Occipital lobe (tissue), 2 donors: ENCODE data around the gene TBX10. TPM values are rescaled to one million over a fixed set of nuclear protein-coding genes. Genes with fewer than 3 reads are reported as not detected.
A peak's percentile ranks its signal among the peaks of the same experiment; 100 is the strongest.
"Not testable (repeated sequence)": the region's sequence is repeated elsewhere in the genome, so short reads cannot be mapped to it uniquely, and the experiment has no call there.

Source experiments
- DNase-seq: peaks from one replicate; lab custom pipeline; 2025; lab: John Stamatoyannopoulos, UW
- total RNA-seq: library from RNA; depleted of rRNA; stranded (reverse); fragments of >200 nt; gene quantifications from one replicate; pipeline ENCODE4 v1.2.3, GENCODE V29; 2014

The TBX10 gene
- total RNA-seq, 1 donor from 2014 or later = not detected

- not testable (repeated sequence) for DNase-seq
Measured at GRCh38 chr11:67604119-67604518, 35.4 kb downstream of the TBX10 start.

GRCh38 chr11:67601098-67601497 lies 38.5 kb downstream of the TBX10 start:
- DNase-seq = no peak

- no peak for DNase-seq
Measured at GRCh38 chr11:67600324-67601029, 39.1 kb downstream of the TBX10 start.

- no peak for DNase-seq
Measured at GRCh38 chr11:67599149-67599548, 40.4 kb downstream of the TBX10 start.

GRCh38 chr11:67597963-67598362 lies 41.6 kb downstream of the TBX10 start:
- DNase-seq = not testable (repeated sequence)

GRCh38 chr11:67597458-67597857 lies 42.1 kb downstream of the TBX10 start:
- not testable (repeated sequence) for DNase-seq

GRCh38 chr11:67596753-67597300 lies 42.7 kb downstream of the TBX10 start:
- no peak for DNase-seq

- DNase-seq = no peak
Measured at GRCh38 chr11:67594480-67594879, 45.1 kb downstream of the TBX10 start.

GRCh38 chr11:67593565-67593905 lies 46.0 kb downstream of the TBX10 start:
- DNase-seq = no peak

- DNase-seq = no peak
Measured at GRCh38 chr11:67592880-67593564, 46.5 kb downstream of the TBX10 start.

- not testable (repeated sequence) for DNase-seq
Measured at GRCh38 chr11:67588899-67589415, 50.6 kb downstream of the TBX10 start.

- DNase-seq = no peak
Measured at GRCh38 chr11:67588136-67588503, 51.4 kb downstream of the TBX10 start.

GRCh38 chr11:67586568-67587250 lies 52.9 kb downstream of the TBX10 start:
- no peak for DNase-seq

GRCh38 chr11:67585911-67586310 lies 53.7 kb downstream of the TBX10 start:
- no peak for DNase-seq

- no peak for DNase-seq
Measured at GRCh38 chr11:67584881-67585873, 54.4 kb downstream of the TBX10 start.

- DNase-seq = no peak
Measured at GRCh38 chr11:67584205-67584880, 55.2 kb downstream of the TBX10 start.

GRCh38 chr11:67583247-67584204 lies 56.0 kb downstream of the TBX10 start, which contains the start of gene GSTP1:
Gene GSTP1 (plus strand): TSS chr11:67583812. CDS start chr11:67583844, 32 bp downstream.
- DNase-seq = peak; percentile 78

- DNase-seq = no peak
Measured at GRCh38 chr11:67582011-67582410, 57.6 kb downstream of the TBX10 start.

- no peak for DNase-seq
Measured at GRCh38 chr11:67581469-67581868, 58.1 kb downstream of the TBX10 start.
